SKM-1 treated with dmso at 0.1 percent for 144 hours (cell line): Measurements from ENCODE around the gene EIF4G3.
A peak's percentile ranks its signal among the peaks of the same experiment; 100 is the strongest.
"Not testable (repeated sequence)": the region's sequence is repeated elsewhere in the genome, so short reads cannot be mapped to it uniquely, and the experiment has no call there.

Source experiments
- DNase-seq: peaks from one replicate; lab custom pipeline; 2025; ENCODE audit not compliant: unreplicated experiment; lab: John Stamatoyannopoulos, UW

Gene EIF4G3

DNA sequence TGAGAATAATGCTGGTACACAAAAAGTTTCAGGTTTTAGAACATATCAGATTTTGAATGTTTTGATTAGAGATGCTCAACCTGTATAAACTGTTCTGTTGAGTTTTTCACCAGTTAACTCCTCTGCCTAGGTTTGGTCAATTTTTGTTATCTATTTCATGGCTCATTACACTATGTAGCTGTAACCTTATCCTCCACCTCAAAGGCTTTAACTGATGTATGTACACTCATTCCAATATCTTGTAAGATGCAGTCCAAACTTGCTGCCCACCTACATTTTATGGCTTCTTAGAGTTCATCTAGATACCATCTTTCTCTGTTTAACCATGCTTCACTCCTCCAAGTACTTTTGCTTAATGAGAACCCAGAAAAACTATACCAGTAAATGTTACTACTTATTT is 107.8 kb downstream of the EIF4G3 start:
- no peak for DNase-seq

DNA sequence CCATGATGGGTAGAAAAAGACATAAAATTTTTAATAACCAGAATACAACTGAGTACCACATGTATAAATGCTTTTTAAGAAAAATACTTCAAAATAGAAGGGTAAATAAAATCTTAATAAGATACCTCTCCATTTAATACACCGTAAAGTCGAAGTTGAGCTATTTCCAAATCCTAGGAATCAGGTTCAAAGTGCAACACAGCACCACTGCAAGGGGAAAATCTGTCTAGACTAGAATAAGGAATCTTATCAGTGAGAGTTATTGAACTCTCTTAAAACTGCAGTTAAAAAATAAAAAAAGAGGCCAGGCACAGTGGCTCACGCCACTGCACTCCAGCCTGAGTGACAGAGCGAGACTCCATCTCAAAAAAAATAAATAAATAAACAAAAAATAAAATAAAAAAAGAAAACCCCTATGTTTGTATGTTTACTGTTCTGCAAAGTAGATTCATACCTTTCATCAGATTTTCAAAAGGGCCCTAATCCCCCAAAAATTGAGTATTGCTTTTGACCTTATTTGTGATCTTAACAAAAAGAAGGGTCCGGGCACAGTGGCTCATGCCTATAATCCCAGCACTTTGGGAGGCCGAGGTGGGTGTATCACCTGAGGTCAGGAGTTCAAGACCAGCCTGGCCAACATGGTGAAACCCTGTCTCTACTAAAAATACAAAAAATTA is 109.0 kb downstream of the EIF4G3 start:
- no peak for DNase-seq

DNA sequence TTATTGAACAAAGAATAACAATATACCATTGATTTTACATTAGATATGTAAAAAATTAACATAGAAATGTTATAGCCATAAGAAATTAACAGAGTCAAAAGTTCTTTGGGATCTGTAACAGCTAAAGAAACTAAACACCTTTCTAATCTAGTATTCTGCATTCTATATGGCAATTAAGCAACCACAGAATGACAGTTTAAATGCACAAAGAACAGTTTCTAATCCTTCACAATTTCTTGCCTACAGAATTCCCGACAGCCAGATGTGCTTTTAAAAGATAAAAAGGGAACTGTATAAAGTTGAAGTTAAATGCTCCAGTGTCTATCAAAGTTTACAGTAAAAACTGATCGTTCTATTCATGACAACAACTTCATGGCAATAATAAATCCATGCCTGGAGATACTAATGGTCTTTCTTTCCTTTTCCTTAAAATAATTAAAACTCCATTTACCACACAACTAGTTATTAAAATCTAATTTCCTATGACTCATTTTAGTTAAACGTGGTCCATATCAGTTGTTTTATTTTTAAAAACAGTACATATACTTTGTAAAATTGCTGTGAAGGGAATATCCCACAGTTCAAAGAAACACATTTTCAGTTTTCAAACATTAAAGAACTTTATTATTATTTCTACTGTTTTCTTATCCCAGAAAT is 110.2 kb downstream of the EIF4G3 start:
- DNase-seq, result no peak

DNA sequence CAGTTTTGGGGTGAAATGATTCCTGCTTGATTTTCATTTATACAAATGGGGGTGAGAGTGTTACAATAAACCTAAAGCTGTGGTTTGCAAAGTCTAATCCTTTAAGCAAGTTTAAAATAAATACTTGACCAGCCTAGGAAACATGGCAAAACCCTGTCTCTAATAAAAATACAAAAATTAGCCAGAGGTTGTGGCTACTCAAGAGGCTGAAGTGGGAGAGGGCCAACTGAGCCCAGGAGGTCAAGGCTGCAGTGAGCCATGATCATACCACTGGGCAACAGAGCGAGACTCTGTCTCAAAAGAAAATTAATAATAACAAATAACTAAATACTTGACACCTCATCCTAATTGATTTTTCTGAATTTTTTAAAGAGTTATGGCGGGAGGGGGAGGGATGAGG is 110.8 kb downstream of the EIF4G3 start:
- no peak for DNase-seq

GRCh38 chr1:21064057-21064456 is 112.6 kb downstream of the EIF4G3 start:
- DNase-seq, result no peak

DNA sequence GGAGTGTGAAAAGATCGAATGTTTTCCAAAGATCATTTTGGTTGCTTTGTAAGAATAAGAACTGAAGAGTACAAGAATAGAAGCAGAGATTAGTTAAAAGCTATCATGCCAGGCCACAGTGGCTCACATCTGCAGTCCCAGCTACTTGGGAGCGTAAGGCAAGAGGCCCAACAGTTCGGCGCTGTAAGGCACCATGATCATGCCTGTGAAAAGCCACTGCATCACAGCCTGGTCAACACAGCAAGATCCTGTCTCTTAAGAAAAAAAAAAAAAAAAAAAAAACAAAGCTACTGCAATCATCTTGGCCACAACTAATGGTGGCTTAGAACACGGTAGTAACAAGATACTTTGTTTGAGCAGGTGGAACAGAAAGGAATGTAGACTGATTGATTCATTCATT is 116.2 kb downstream of the EIF4G3 start:
- no peak for DNase-seq

DNA sequence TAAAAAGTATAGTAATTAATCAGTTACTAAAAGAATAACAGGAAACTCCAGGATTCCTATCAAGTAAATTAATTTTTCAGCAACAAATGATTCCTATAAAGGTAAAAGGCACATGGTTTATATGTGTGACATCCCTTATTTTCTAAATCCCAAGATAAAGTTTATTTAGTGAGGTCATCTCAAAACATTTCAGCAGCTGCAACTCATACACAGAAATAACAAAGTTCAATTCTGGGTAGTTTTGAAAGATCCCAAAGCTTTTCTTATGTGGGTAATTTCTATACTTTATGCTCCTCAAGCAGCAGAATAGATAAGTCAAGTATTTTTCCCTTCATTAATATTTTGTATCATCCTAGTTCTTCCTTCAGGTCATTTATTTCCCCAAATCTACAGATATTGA is 117.7 kb downstream of the EIF4G3 start:
- DNase-seq, result no peak

- no peak for DNase-seq
Measured at GRCh38 chr1:21058035-21058793, 118.5 kb downstream of the EIF4G3 start.

DNA sequence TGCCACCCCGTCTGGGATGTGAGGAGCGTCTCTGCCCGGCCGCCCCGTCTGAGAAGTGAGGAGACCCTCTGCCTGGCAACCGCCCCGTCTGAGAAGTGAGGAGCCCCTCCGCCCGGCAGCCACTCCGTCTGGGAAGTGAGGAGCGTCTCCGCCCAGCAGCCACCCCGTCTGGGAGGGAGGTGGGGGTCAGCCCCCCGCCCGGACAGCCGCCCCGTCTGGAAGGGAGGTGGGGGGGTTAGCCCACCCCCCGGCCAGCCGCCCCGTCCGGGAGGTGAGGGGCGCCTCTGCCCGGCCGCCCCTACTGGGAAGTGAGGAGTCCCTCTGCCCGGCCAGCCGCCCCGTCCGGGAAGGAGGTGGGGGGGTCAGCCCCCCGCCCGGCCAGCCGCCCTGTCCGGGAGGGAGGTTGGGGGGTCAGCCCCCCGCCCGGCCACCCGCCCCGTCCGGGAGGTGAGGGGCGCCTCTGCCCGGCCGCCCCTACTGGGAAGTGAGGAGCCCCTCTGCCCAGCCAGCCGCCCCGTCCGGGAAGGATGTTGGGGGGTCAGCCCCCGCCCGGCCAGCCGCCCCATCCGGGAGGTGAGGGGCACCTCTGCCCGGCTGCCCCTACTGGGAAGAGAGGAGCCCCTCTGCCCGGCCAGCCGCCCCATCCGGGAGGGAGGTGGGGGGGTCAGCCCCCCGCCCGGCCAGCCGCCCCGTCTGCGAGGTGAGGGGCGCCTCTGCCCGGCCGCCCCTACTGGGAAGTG is 123.3 kb downstream of the EIF4G3 start:
- DNase-seq, result not testable (repeated sequence)

DNA sequence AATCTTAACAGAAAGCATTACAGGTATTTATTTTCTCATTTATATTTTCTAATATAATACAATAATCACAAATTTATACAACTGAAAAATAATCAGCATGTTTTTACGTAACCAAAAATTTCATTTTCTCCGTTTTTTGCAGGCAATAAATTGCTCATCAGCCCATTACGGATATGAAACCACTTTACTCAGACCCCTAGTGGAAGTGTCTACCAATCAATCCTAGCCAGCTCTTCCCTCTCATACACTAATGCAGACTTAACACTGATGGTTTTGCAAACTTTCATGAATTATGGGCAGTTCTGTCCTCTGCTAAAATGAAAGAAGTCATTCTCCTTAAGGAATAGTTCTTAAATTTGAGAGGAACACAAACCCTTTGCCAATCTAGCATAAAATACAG is 124.7 kb downstream of the EIF4G3 start:
- no peak for DNase-seq

DNA sequence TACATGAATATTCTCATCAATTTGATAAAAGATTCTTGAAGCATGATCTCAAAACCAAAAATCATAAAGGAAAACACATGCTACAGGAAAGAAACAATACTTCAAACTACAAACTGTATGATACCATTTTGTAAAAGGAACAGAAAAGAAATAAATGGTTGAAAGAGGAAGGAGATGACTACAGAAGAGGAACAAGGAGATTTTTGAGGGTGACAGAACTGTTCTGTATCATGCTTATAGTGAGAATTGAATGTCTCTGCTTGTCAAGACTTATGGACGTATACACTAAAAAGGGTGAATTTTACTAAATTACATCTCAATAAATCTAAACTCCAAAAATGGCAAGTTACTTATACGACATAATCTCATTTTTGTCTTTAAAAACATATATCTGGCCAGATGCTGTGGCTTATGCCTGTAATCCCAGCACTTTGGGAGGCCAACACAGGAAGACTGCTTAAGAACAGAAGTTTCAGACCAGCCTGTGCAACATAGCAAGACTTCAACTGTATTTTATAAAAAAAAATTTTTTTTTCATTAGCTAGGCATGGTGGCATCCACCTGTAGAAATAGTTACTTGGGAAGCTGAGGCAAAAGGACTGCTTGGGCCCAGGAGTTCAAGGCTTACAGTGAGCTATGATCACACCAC is 125.4 kb downstream of the EIF4G3 start:
- peak; percentile 27 for DNase-seq

- DNase-seq, result no peak
Measured at GRCh38 chr1:21050031-21050430, 126.7 kb downstream of the EIF4G3 start.

DNA sequence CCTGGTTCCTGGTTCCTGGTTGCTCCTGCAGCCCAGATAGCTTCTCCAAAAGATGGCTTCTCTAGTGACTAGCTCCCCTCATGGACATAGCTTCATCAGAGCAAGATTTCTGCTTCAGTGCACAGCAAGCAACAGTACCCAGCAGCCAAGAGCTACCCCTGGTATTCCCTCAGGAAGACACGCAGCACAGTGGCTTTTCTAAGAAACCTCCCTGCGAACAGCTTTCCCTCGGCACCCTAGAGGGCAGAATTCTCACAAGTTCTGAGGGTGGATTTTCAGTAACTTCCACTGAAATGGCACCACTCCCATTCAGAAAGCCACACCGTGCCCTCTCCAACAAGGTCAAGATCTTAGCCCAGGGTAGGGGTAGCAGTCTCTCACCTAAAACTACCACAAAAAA is 128.2 kb downstream of the EIF4G3 start:
- DNase-seq, result no peak

GRCh38 chr1:21046132-21046531 is 130.6 kb downstream of the EIF4G3 start:
- no peak for DNase-seq

DNA sequence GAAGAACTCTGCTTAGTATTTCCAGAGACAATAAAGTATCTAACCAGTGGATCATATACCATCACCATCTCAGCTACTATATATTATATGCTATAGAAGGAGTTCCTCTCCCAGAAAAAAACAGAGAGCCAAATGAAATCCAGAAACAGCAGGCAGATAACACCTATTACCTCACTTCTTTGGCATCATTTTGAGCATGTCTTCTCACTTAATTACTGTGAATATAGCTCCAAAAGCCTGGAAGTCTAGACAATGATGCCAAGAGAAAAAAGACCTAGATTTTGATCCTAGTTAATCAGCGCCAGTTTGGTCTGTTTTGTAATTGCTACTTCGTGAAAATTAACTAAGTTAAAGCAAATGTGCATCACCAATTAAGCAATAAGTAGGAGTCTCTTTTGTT is 131.3 kb downstream of the EIF4G3 start:
- no peak for DNase-seq

GRCh38 chr1:21042929-21043605 is 133.6 kb downstream of the EIF4G3 start:
- no peak for DNase-seq

GRCh38 chr1:21041541-21041940 is 135.2 kb downstream of the EIF4G3 start:
- DNase-seq, result no peak

DNA sequence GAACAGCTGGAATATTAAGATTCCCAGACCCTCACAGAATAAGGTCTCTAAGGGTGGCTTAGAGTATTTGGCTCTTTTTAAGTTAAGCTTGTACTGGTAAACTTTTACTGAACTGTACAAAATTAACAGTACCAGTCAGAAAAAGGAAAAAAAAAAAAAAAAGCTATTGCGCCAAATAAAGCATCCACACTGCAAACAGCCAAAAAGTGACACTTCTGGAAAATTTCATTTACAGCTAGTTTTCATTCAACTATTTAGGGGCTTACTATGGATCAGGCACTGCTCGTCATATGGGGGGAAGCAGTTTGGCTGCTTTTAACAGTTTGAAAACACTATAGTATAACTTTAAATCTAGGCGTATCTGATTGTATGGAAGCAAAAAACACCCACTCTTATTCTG is 139.6 kb downstream of the EIF4G3 start:
- no peak for DNase-seq

DNA sequence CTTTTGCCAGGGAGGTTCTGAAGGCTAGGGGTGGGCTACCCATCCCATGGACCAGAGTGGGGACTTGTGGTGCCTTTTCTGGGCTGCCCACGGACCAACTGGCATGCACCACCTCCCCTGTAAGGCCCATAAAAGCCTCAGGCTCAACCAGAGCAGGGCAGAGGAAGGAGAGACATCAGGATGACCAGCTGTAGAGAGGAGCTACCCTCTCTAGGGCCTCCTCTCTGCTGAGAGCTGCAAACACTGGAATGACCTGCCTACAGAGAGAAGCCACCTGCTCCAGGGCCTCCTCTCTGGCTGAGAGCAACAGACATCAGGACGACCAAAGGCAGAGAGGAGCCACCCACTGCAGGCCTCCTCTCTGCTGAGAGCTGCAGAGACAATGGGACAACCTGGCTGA is 140.9 kb downstream of the EIF4G3 start:
- DNase-seq, result no peak
